ENCODE results near the gene COPS7B. TPM values are rescaled to one million over a fixed set of nuclear protein-coding genes. Genes with fewer than 3 reads are reported as not detected.

Gene COPS7B
- total RNA-seq, 6 experiments from 2014 or later = 34.9 to 45.6 (median 40.9) TPM

GRCh38 chr2:231765496-231765929, 20.7 kb upstream of the COPS7B start:
- Mint-ChIP-seq H3K4me1 (ENCODE audit: low read depth) (peaks cover 34% of the 10 kb centered on the region), H3K27me3 (ENCODE audit: insufficient read depth) (no peaks in the 10 kb centered on the region), H3K9me3 (no peaks in the 10 kb centered on the region; the same call in 1 of the 2 replicates), H3K4me3 (no peak overlapping the region), H3K27ac (no peak overlapping the region), H3K36me3 (ENCODE audit: low read depth) (peaks cover 11% of the 10 kb centered on the region)
- no peak for DNase-seq
- no peak for TF ChIP-seq CTCF (IDR thresholded peaks at IDR 0.05)

DNA sequence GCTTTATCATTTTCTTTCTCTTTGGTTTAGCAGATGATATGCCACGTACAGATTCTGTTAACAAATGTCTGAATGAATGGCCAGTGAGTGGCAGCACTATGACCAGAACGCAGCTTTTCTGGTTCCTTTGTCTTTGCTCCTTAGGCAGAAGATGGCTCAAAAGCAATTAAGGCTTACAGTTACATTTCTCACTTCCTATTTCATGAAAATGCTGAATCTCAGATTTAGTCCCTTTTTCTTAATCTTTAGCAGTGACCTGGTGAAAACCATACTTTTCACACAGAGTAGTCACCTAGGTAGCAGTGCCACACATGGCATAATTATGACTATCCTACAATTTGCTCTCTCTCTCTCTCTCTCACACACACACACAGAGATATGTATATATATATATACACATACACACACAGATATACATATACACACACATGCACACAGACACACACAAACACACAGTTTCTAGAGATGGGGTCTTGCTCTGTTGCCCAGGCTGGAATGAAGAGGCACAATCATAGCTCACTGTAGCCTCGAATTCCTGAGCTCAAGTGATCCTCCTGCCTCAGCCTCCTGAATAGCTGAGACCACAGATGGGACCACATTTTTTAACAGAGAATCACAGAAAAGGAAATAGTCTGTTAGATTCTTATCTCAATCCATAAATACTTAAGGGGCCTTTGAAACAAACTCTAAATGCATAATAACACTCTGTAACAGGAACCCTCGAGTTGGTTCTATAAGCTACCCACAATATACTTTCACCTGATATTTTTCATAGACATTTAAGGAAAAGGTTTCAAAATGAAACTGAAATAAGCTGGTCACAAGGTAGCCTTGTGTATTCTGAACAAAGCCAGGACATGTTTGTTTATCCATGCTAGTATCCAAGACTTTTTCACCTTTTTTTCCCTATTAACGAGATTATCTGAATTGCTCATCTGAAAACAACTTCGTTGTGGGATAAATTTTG, 16.8 kb upstream of the COPS7B start:
- TF ChIP-seq CTCF (IDR thresholded peaks at IDR 0.05) = no peak
- peaks cover 1% of the 10 kb centered on the region; the same call in 1 of the 2 replicates for H3K27me3 Mint-ChIP-seq (ENCODE audit: insufficient read depth)
- no peak overlapping the region; the same call in 1 of the 2 replicates for H3K27ac Mint-ChIP-seq

GRCh38 chr2:231780123-231780908, 5.9 kb upstream of the COPS7B start:
- H3K36me3 Mint-ChIP-seq (ENCODE audit: low read depth) = no peaks in the 10 kb centered on the region
- H3K4me3 Mint-ChIP-seq = peak overlapping the region; percentile 98
- no peaks in the 10 kb centered on the region; the same call in 1 of the 2 replicates for H3K27me3 Mint-ChIP-seq (ENCODE audit: insufficient read depth)
- peaks cover 41% of the 10 kb centered on the region for H3K4me1 Mint-ChIP-seq (ENCODE audit: low read depth)
- no peak for DNase-seq
- H3K9me3 Mint-ChIP-seq = no peaks in the 10 kb centered on the region
- peak overlapping the region; percentile 45 for H3K27ac Mint-ChIP-seq
- no peak for TF ChIP-seq CTCF (IDR thresholded peaks at IDR 0.05)

More for the DNA sequence above, 16.8 kb upstream of the COPS7B start:
- H3K4me1 Mint-ChIP-seq (ENCODE audit: low read depth) = peaks cover 34% of the 10 kb centered on the region
- no peaks in the 10 kb centered on the region; the same call in 1 of the 2 replicates for H3K9me3 Mint-ChIP-seq
- no peak overlapping the region for H3K4me3 Mint-ChIP-seq
- peaks cover 11% of the 10 kb centered on the region for H3K36me3 Mint-ChIP-seq (ENCODE audit: low read depth)
- no peak for DNase-seq

DNA sequence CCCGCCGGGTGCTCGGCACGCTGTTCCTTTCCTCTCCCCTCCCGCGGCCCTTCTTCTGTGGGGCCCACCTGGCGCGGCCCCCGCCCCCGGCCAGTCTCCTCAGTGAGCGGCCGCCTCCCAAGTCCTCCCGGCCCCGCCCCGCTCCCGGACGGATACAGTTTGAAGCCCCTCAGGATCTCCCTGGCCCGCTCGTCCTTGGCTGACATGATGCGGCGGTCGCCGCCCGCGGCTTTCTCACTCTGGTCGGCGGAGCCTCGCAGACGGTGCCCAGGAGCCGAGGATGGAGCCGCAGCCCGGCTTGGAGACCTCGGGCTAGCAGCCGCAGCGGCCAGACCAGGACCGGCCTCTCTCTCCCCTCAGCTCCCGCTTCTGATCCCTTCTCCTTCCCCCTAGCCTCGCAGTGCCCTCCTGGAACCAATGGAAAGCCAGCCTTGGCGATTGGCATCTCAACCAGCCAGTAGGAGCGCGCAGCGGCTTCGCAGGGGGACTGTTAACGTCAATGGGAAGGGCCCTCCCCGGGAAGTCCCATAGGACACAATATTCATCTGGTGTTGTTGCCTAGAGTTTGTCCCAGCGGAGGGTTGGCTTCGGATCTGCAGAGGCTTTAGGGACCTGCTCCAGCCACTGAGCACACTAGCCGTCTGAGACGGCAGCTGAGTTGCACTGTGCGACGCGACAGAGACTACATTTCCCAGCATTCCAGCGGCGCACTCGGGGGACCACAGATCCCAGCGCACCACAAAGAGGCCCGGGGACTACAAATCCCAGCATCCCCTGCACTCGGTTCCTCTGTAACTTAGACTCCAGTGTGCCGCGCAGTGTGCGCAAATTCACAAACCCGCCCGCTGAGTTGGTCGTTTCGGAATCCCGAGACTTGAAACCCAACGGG, 5.1 kb upstream of the COPS7B start, which contains the start of gene PDE6D:
PDE6D (minus strand) TSS at position 374 of the 889 bp plus-strand sequence; CDS start at position 206, 168 bp downstream.
- no peaks in the 10 kb centered on the region for H3K9me3 Mint-ChIP-seq
- H3K36me3 Mint-ChIP-seq (ENCODE audit: low read depth) = no peaks in the 10 kb centered on the region
- peak within 1 kb of the TSS; percentile 98 for H3K4me3 Mint-ChIP-seq
- peak within 1 kb of the TSS; percentile 83 for H3K27ac Mint-ChIP-seq
- no peaks in the 10 kb centered on the region; the same call in 1 of the 2 replicates for H3K27me3 Mint-ChIP-seq (ENCODE audit: insufficient read depth)
- no peak for TF ChIP-seq CTCF (IDR thresholded peaks at IDR 0.05)
- H3K4me1 Mint-ChIP-seq (ENCODE audit: low read depth) = peaks cover 48% of the 10 kb centered on the region
- DNase-seq = peak; percentile 100
